Activated naive CD8-positive, alpha-beta T cell treated with anti-CD3 and anti-CD28 coated beads, Interleukin-2, amount 50 U/mL, for 16 hours (primary cell): ENCODE data around the gene LATS2.

Experiments
- DNase-seq: peaks from one replicate; pipeline ENCODE4 v3.0.0-alpha.2; 2020; ENCODE audit warnings: low read depth, low spot score

The LATS2 gene

GRCh38 chr13:21061029-21061763 is at the start of gene LATS2:
Gene LATS2 (minus strand): TSS chr13:21061586. CDS start chr13:21046026, 15,560 bp downstream.
- DNase-seq = no peak

DNA sequence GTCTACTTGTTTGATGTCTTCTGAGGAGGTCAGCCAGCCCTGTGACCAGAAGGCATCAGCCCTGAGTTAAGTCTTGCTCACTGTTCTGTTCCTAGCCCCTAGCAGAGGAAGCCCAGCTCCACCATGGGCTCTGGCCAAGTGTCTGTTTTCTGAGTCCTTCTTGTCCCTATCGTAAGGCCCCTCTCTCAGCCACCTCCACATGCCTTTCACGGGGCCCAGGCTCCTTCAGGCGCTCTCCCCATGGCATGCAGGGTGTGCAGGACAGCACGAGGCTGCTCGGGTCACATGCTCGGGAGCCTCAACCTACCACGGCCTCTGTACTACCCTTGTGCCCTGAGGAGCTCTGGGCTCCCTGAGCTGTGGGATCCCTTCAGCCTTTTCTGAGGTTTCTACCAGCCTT is 47.8 kb upstream of the LATS2 start:
- no peak for DNase-seq

- DNase-seq = no peak
Measured at GRCh38 chr13:21106089-21106488, 44.7 kb upstream of the LATS2 start.

GRCh38 chr13:21104199-21105019 is 43.0 kb upstream of the LATS2 start:
- DNase-seq = no peak

GRCh38 chr13:21101865-21102576 is 40.6 kb upstream of the LATS2 start:
- DNase-seq = no peak

DNA sequence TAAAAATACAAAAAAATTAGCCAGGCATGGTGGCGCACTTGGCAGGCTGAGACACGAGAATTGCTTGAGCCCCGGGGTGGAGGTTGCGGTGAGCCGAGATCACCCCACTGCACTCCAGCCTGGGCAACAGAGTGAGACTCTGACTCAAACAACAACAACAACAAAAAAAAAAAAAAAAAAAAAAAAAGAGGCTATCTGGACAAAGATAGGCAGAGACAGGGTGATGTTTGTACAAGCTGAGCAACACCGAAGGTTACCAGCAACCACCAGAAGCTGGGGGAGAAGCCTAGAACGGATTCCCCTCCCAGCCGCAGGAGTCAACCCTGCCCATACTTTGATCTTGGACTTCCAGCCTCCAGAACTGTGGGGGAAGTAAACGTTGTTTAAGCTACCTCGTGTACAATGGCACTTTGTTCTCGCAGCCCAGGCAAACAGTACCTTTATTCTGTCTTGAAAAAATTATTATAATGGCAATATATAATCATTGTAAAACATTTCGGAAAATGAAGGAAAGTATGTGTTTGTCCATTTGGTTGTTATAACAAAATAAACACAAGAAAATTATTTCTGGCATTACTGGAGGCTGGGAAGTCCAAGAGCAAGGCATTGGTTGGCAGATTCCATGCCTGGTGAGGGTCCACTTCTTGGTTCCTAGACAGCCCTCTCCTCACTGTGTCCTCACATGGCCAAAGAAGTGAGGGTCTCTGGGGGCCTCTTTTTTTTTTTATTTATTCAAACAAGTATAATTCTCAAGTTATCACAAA is 39.8 kb upstream of the LATS2 start:
- DNase-seq = no peak

DNA sequence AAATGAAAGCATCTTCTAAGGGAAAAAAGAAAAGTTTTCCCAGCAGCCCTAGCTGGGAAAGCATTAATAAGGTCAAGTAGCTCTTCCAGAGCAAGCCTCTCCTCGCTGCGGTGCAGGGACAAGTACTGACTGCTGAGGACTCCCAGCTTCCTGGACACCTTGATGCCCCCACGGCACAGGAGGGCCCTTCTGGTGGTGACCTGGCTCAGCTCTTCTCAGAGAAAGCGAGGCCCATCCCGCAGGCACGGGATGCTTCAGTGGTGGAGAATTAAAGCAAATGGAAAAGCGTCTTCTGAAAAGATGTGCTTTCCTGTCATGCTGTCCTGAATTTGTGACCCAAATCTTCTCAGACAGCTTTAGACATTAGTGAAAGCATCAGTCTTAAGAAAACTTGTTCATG is 38.8 kb upstream of the LATS2 start:
- no peak for DNase-seq

GRCh38 chr13:21095311-21095710 is 33.9 kb upstream of the LATS2 start:
- no peak for DNase-seq

GRCh38 chr13:21089830-21090229 is 28.4 kb upstream of the LATS2 start:
- DNase-seq = no peak

GRCh38 chr13:21088534-21088933 is 27.1 kb upstream of the LATS2 start:
- DNase-seq = no peak

DNA sequence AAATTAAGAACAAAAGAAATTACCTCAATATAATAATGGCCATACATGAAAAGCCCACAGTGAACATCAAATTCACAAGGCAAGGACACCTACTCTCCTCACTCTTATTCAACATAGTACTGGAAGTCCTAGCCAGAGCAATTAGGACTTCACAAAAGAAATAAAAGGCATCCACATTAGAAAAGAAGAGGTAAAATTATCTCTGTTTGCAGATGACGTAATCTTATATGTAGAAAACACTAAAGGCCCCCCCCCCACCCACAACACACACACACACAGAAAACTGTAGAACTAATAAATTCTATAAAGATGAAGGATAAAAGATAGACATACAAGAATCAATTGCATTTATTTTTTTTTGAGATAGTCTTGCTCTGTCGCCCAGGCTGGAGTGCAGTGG is 25.5 kb upstream of the LATS2 start:
- DNase-seq = no peak

DNA sequence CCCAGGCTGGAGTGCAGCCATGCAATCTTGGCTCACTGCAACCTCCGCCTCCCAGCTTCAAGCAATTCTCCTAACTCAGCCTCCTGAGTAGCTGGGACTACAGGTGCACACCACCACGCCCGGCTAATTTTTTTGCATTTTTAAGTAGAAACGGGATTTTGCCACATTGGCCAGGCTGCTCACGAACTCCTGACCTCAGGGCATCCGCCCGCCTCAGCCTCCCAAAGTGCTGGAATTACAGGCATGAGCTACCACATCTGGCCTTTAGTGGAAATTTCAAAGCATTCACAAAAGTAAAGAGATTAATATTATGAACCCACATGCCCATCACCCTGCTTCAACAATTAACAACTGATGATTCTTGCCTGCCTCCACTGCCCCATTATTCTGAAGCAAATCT is 20.5 kb upstream of the LATS2 start:
- DNase-seq = no peak

DNA sequence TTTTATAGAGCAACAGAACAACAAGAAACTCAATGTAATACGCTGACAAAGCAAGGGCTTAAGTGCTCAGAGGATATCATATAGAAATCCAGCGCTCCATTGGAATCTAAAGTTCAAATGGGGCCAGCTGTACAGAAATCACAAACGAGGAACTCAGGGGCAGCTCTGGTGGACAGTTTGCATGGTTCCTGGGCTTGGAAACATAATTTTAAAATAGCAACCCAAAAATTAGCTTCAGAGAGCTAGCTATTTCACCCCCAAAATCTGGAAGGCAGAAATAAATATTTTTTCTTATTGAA is 19.2 kb upstream of the LATS2 start:
- DNase-seq = no peak

DNA sequence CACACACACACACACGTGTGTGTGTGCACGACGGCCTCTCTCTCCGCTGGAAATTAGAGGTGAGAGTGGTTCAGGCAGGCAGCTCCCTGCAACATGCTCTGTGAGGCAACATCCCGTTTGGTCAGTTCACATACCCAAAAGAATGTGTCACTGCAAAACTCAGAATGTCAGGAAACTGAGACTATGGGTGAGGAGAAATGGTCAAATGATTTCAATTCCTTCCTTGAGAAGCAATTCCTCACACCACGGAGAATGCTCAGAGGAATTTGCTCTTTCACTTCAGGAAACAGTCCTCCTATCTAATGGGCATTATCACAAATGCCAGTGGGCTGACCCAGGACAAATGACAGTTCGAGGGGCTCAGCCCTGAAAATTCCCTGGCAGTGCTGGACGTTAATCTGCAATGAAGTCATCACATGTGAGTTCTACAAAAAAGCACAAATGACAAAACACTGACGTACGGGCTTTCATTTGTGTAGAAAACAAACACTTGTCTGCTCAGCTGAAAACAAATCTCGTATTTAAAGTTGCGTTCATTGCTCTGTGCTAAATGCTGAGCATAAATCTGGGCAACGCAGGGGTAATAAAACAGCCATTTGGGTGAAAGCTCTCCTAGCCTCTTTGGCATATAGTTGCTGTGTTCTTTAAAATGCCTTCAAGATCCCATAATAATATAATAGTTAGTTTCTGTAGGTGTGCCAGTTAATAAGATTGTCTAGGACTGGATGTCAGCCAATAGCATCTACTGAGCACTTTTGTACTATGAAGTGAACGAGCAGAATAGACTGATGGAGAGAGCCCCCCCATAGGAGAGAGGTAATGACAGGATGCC is 18.6 kb upstream of the LATS2 start:
- no peak for DNase-seq

GRCh38 chr13:21079221-21079620 is 17.8 kb upstream of the LATS2 start:
- DNase-seq = no peak

DNA sequence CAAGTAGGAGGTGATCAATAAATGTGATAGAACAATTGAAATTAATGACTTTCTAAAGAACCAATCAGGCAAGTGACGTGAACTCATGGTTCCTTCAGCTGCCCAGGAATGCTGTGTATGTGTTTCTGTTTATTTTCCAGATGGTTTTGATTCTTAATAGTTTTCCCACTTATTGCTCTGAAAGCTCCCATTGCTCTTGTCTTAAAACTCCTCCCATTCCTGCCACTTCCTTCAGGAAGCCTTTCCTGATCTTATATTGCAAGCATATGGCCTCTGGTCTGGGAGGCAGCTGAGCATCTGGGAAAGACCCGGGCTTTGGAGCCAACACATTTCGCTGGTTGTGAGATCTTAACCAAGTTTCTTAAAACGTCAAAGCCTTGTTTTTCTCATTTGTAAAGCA is 17.1 kb upstream of the LATS2 start:
- DNase-seq = no peak

DNA sequence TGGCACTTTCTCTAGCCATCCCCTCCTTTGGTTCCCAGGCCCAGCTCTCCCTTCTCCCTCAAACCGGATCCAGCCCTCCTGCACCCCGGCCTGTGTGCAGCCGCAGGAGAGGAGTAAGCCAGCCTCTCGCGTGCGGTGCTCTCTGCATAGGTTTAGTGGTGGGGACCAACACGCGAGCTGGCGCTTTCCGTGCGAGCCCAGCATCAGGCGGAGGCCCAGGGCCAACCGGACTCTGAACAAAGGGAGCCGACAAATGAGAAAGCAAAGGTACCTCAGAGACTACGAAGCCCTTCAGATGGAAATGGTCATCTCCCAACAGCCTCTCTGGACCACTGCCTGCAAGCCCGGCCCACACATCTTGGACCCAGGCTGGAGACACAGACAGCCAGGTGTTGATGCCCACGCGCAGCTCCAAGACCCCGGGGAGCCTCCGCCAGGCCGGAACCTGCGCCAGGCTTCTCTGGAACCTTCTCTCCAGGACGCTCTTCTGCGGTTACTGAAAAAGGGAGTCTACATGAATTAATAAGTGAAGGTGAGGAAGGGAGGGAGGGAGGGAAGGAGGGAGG is 16.5 kb upstream of the LATS2 start:
- DNase-seq = no peak

DNA sequence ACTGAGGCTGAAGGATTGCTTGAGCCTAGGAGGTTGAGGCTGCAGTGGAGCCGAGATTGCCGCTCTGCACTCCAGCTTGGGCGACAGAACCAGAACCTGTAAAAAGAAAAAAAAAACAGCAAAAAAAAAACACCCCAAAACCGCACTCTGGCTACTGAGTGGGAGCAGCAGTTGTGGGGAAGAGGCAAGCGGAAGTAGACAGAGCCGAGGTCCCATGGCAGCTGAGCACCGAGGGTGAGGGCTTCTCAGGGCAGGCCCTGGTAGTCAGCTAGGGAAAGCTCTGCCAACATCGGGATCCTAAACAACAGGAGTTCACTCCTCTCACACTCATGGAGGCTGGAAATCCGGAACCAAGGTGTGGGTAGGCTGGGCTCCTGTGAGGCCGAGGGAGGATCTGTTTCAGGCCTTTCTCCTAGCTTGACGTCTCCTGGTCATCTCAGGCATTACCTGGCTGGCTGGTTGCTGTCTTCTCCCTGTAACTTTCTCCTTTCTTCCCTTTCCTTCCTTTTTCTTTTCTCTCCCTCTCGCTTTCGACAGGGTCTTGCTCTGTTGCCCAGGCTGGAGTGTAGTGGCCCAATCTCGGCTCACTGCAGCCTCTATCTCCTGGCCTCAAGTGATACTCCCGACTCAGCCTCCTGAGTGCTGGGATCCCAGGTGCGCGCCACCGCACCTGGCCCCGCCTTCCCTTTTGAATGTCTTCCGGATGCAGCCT is 15.8 kb upstream of the LATS2 start:
- DNase-seq = no peak

DNA sequence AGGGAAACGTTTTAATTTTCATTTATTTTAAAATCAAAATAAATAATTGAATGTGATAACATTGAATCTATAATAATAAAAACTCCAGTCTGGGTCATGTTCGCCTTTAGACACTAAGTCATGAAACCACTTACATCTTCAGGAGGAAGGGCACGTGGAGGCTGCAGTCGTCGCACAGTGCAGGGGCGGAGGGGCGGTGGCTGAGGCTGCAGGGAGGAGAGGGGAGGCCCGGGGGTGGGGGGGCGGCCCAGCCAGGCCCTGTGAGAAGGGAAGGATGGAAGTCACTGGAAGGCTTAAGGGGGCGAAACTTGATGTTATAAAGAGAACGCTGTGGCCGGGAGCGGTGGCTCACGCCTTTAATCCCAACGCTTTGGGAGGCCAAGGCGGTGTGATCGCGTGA is 14.9 kb upstream of the LATS2 start:
- DNase-seq = no peak
